HFFc6 (cell line): ENCODE results near the gene VWF. TPM values are rescaled to one million over a fixed set of nuclear protein-coding genes. Genes with fewer than 3 reads are reported as not detected.

Source experiments
- DNase-seq: peaks from one replicate; pipeline ENCODE4 v3.0.0-alpha.2; 2018
- H3K27ac Mint-ChIP-seq: 2 replicates; pipeline ENCODE4 v1.8.0; 2020; ENCODE audit warnings: mild to moderate bottlenecking, mixed read lengths
- H3K27me3 Mint-ChIP-seq: 2 replicates; pipeline ENCODE4 v1.8.0; 2021; ENCODE audit warnings: mild to moderate bottlenecking, moderate library complexity, mixed read lengths; ENCODE audit not compliant: insufficient read depth
- H3K36me3 Mint-ChIP-seq: 2 replicates; pipeline ENCODE4 v1.8.0; 2021; ENCODE audit warnings: low read depth, mixed read lengths
- H3K4me1 Mint-ChIP-seq: 2 replicates; pipeline ENCODE4 v1.8.0; 2020; ENCODE audit warnings: low read depth, mixed read lengths
- H3K4me3 Mint-ChIP-seq: 2 replicates; pipeline ENCODE4 v1.8.0; 2020; ENCODE audit warnings: mild to moderate bottlenecking, moderate library complexity, mixed read lengths
- H3K9me3 Mint-ChIP-seq: 2 replicates; pipeline ENCODE4 v1.8.0; 2020; ENCODE audit warnings: mild to moderate bottlenecking, mixed read lengths
- total RNA-seq, 6 experiments: library from RNA; stranded (reverse); fragmentation: NEBNext Ultra II Directional; extraction: Animal tissue kit (Norgen Biotek cat#: 25700); gene quantifications; 2 replicates in 1 of 6; 3 replicates in 5 of 6; pipeline ENCODE4 v1.2.3, GENCODE V29; 2021
- TF ChIP-seq, protein P1 (sequence below): fragments of 200-600 bp; sonication (generic); IDR thresholded peaks from 2 replicates; pipeline ENCODE4 v1.5.0; 2021; ENCODE audit warnings: antibody characterized with exemption, mild to moderate bottlenecking

The VWF gene
- total RNA-seq, 6 experiments from 2014 or later = 0.02 to 0.25 (median 0.10) TPM

DNA sequence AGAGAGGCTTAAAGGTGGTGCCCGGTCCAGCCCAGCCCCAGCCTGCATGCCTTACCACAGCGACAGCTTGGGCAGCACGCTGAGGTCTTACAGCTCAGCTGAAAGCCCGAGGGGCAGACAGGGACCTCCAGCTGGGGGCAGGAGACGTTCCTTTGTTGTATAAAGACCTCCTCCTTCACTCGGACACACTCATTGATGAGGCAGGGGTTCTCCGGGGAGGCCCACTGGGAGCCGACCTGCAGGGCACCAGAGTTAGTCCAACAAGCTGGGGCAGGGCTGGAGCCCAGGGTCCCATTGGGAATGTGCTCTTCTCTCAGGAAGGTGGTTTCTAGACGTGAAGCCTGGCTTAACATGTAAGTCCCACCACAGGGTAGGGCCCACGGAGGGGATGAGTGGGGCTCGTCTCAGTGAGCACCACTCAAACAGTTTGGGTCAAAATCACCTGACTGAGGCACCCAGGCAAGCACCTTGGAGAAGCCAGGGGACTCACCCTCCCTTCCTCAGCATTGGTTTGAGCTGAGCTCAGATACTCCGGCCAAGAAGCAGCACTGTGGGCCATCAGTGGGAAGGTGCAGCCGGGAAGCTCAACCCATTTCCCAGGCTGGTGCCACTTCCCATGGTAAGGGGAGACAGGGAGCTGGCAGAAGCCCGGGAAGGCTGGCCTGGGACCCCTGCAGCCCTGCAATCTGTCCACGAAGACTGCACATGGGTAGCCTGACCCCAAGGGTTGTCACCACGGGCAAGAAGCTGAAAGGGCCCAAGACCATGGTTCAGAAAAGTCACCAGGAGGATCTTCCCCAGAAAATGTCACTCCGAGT lies 155.1 kb downstream of the VWF start:
- Mint-ChIP-seq H3K27me3 (peaks cover 67% of the 10 kb centered on the region), H3K27ac (no peak overlapping the region), H3K4me3 (no peak overlapping the region), H3K4me1 (no peaks in the 10 kb centered on the region), H3K9me3 (no peaks in the 10 kb centered on the region), H3K36me3 (no peaks in the 10 kb centered on the region)
- TF ChIP-seq, protein P1, sequence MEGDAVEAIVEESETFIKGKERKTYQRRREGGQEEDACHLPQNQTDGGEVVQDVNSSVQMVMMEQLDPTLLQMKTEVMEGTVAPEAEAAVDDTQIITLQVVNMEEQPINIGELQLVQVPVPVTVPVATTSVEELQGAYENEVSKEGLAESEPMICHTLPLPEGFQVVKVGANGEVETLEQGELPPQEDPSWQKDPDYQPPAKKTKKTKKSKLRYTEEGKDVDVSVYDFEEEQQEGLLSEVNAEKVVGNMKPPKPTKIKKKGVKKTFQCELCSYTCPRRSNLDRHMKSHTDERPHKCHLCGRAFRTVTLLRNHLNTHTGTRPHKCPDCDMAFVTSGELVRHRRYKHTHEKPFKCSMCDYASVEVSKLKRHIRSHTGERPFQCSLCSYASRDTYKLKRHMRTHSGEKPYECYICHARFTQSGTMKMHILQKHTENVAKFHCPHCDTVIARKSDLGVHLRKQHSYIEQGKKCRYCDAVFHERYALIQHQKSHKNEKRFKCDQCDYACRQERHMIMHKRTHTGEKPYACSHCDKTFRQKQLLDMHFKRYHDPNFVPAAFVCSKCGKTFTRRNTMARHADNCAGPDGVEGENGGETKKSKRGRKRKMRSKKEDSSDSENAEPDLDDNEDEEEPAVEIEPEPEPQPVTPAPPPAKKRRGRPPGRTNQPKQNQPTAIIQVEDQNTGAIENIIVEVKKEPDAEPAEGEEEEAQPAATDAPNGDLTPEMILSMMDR = no peak
- DNase-seq = no peak

DNA sequence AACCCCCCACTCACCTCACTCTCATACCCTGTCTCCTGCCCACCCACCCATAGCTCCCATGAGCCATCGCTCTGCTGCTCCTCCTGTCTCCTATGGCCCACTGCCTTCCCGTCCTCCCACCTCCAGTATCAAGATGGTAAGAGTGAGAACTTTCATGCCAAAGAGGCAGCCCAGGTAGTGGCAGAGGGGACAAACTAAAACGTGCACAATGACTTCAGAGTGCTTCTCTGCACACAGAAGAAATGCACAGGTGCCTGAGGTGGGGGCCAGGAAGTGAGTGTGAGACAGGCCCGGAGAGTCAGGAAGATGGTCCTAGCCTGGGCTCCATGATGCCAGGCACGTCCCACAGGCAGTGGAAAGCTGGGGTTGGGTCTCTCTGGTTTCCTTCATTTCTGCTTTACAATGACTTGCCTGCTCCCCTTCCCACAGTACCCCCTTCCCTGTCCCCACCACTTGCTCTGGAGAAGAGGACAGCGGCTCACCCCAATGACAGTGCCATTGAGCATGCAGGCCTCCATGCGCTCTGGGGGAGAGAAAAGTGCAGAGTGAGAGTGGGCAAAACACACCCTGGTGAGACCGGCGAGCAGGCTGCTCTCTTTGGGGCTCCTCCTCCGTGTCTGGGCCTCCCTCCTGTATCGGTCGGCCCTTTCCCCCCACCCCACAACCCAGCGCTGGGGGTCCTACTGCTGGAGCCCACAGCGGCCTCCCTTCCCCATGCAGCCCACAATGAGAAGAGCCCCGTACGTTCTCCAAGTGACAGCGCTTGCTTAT lies 156.6 kb downstream of the VWF start:
- H3K27ac Mint-ChIP-seq = no peak overlapping the region
- DNase-seq = no peak
- no peaks in the 10 kb centered on the region for H3K9me3 Mint-ChIP-seq
- peaks cover 65% of the 10 kb centered on the region for H3K27me3 Mint-ChIP-seq
- TF ChIP-seq, protein P1 = no peak
- H3K4me3 Mint-ChIP-seq = no peak overlapping the region
- no peaks in the 10 kb centered on the region for H3K36me3 Mint-ChIP-seq
- H3K4me1 Mint-ChIP-seq = no peaks in the 10 kb centered on the region

DNA sequence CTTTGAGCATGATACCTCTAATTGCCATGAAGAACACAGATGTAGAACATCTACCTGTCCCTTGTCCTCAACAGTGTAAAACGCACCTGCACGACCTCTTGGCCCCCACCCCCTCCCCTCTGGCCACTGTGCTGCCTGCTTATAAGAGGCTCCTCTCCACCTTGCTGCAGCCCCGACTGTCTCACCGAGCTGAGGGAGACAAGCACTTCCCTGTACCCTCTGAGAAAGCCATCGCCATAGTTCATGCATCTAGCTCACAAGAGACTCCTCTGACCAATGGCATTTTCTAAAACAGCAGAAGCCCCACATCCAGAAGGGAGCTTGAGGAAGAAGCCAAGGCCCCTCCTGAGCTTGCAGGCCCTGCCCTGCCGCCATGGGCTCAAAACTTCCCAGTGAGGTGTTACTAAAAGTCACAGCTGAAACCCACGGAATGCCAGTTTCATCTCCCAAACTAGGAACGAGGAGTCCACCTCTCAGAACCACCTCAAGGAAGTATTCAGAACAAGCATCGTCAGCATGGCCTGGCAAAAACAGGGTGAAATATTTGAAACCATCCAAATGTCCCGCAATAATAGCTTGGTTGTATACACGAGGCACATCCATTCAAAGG lies 157.9 kb downstream of the VWF start:
- H3K9me3 Mint-ChIP-seq = no peaks in the 10 kb centered on the region
- TF ChIP-seq, protein P1 = no peak
- DNase-seq = no peak
- H3K27me3 Mint-ChIP-seq = peaks cover 58% of the 10 kb centered on the region
- H3K36me3 Mint-ChIP-seq = no peaks in the 10 kb centered on the region
- no peak overlapping the region for H3K27ac Mint-ChIP-seq
- H3K4me1 Mint-ChIP-seq = no peaks in the 10 kb centered on the region
- no peak overlapping the region for H3K4me3 Mint-ChIP-seq

DNA sequence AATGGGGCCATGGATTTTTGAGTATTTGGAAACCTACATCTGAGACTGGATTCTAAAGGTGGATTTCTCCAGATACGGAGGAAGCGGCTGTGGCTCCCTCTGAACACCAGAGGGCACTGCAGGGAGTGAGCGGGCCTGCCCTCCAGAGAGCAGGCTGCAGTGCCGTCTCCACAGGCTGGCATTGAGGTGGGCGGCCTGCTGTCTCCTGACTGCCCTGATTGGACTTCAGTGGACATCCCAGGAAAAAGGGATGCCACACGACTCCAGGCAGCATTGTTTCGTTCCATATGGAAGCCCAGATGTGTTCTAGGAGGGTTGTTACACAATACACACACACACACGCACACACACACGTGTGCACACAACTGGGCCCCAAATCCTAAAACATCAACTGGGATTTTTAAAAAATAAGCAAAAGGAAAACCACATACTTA lies 158.5 kb downstream of the VWF start:
- TF ChIP-seq, protein P1 = peak; percentile 86
- H3K9me3 Mint-ChIP-seq = no peaks in the 10 kb centered on the region
- H3K27ac Mint-ChIP-seq = no peak overlapping the region
- DNase-seq = peak; percentile 32
- H3K36me3 Mint-ChIP-seq = no peaks in the 10 kb centered on the region
- peaks cover 54% of the 10 kb centered on the region for H3K27me3 Mint-ChIP-seq
- H3K4me3 Mint-ChIP-seq = no peak overlapping the region
- H3K4me1 Mint-ChIP-seq = no peaks in the 10 kb centered on the region

DNA sequence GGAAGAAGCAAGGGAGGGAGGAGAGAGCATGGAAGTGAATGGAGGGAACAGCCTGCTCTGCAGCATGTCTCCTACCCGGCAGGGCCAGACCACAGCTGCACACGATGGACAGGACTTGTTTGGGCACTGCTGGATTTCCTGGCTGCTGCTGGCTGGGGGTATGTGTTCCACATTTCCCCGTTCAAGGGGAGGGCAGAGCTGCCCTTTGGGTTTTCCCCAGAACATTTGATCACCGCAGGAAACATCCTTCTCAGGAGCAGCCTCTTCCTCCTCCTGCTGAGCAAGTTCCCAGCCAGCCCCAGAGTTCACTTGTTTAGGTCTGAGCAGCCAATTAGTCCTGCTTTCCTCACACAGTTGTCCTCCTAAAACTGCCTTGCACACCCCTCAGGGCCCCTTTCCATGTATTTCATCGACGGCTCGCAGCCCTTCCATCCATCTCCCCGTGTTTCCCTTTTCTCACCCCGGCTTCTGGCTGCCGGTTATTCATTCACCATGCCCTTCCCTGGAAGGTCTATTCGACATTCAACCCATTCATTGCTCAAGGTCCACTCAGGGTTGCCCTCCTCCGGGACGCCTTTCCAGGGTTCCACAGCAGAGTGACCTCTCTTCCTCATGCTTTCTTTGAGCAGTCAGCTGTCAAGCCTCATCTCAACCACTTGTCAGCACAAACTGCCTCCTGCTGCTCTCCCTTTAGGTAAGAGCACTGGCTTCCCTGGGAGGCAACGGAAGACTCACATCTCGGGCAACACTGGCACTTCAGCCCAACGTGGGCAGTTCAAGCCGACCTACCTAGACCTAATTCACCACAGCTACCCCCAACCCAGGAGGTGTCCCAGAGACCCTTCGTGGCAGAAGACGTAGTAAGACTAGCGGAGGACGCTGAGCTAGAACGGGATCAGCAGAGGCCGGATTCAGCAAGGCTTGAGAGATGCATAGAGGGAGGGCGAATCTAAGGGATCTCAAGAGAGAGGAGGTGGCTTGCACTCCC lies 159.3 kb downstream of the VWF start:
- Mint-ChIP-seq H3K9me3 (no peaks in the 10 kb centered on the region), H3K36me3 (no peaks in the 10 kb centered on the region), H3K4me1 (no peaks in the 10 kb centered on the region), H3K27ac (no peak overlapping the region), H3K27me3 (peaks cover 47% of the 10 kb centered on the region), H3K4me3 (no peak overlapping the region)
- TF ChIP-seq, protein P1 = no peak
- no peak for DNase-seq
